NB4 (cell line): ENCODE results near the gene NFKBIE.

Source experiments
- DNase-seq: peaks from one replicate; pipeline ENCODE4 v3.0.0; 2010; ENCODE audit warnings: low read depth
- H3K4me3 ChIP-seq: one replicate; pipeline ENCODE4 v1.5.1; 2011; ENCODE audit warnings: mild to moderate bottlenecking, low read depth, low read length, moderate library complexity
- MYC ChIP-seq: IDR thresholded peaks from 2 replicates; pipeline ENCODE4 v1.6.1; 2011; ENCODE audit warnings: low read depth, low read length
- POLR2A ChIP-seq: IDR thresholded peaks from 2 replicates; pipeline ENCODE4 v1.6.1; 2011; ENCODE audit warnings: mild to moderate bottlenecking; ENCODE audit not compliant: insufficient read length; ENCODE audit errors: extremely low read depth
- TF ChIP-seq, protein P1 (sequence below): IDR thresholded peaks from 2 replicates; pipeline ENCODE4 v1.6.1; 2011; ENCODE audit warnings: low read depth, low read length
- TF ChIP-seq, protein P2 (sequence below): IDR thresholded peaks from one replicate; pipeline ENCODE4 v1.5.1; 2012; ENCODE audit warnings: low read depth, low read length

The NFKBIE gene

DNA sequence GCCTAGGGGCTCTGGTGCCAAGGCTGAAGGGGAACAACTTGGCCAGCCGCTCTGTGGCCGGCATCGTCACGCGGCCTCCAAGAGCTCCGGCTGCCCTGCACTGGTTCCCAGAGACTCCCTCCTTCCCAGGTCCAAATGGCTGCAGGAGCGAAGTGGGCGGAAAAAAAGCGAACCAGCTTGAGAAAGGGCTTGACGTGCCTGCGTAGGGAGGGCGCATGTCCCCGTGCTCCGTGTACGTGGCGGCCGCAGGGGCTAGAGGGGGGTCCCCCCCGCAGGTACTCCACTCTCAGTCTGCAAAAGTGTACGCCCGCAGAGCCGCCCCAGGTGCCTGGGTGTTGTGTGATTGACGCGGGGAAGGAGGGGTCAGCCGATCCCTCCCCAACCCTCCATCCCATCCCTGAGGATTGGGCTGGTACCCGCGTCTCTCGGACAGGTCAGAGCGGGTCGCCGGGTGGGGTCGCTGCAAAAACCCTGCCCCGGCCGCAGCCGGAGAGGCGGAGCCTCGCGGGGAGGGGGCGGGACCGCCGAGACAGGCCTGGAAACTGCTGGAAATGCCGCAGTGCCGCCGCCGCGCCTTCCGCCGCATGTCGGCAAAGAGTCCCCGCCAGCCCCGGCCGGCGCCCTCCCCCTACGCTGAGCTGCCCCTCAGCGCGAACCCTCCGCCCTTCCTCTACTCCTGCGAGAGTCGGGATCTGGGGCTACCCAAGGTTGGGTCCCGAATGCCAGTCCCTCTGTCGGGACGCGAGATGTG is 19.3 kb downstream of the NFKBIE start:
- DNase-seq = peak; percentile 86
- H3K4me3 ChIP-seq = peak overlapping the region; percentile 99
- TF ChIP-seq, protein P1, sequence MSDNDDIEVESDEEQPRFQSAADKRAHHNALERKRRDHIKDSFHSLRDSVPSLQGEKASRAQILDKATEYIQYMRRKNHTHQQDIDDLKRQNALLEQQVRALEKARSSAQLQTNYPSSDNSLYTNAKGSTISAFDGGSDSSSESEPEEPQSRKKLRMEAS = no peak
- peak; percentile 72 for TF ChIP-seq MYC
- TF ChIP-seq POLR2A = no peak
- TF ChIP-seq, protein P2, sequence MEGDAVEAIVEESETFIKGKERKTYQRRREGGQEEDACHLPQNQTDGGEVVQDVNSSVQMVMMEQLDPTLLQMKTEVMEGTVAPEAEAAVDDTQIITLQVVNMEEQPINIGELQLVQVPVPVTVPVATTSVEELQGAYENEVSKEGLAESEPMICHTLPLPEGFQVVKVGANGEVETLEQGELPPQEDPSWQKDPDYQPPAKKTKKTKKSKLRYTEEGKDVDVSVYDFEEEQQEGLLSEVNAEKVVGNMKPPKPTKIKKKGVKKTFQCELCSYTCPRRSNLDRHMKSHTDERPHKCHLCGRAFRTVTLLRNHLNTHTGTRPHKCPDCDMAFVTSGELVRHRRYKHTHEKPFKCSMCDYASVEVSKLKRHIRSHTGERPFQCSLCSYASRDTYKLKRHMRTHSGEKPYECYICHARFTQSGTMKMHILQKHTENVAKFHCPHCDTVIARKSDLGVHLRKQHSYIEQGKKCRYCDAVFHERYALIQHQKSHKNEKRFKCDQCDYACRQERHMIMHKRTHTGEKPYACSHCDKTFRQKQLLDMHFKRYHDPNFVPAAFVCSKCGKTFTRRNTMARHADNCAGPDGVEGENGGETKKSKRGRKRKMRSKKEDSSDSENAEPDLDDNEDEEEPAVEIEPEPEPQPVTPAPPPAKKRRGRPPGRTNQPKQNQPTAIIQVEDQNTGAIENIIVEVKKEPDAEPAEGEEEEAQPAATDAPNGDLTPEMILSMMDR = peak; percentile 26

DNA sequence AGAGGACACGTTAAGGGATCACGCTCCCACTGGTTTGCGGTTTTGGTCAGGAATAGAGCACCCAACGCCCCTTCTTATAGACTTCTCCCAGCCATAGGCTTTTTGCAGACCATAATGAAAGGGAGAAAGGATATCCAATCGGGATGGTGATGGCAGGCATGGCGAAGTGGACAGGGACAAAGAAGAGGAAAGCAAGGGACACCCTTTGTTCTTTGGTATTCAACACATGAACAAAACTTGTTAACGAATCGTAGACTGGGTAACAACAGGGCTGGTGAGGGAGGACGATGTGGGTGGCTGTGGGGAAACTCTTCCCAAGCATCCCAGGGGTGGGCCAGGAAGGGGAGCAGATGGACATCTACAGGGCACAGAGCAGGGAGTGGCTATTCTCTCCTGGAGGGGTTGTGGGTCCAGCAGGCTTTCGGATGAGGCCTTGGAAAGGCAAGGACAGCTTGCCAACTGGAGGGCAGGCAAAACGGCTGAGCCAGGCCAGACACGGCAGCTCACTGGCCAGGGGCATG is 19.9 kb downstream of the NFKBIE start:
- no peak for DNase-seq
- TF ChIP-seq MYC (no peak), POLR2A (no peak)
- TF ChIP-seq, protein P1 = no peak
- TF ChIP-seq, protein P2 = no peak
- H3K4me3 ChIP-seq = no peak overlapping the region

DNA sequence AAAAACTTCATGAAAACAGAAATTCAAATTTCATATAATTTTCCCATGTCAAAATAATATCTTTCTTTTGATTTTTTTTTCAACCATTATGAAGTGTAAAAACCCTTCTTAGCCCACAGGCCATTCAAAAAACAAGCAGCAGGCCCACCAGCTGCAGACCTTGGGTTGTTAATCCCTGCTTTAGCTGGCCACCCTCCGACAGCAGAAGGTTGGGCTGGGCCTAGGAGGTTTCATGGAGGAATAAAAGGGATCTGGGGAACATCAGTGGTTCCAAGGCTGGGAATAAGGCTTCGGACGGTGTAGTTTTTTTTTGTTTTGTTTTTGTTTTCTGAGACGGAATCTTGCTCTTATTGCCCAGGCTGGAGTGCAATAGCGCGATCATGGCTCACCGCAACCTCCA is 22.0 kb downstream of the NFKBIE start:
- no peak for DNase-seq
- no peak for TF ChIP-seq MYC
- TF ChIP-seq, protein P1 = no peak
- TF ChIP-seq, protein P2 = no peak
- no peak for TF ChIP-seq POLR2A
- H3K4me3 ChIP-seq = no peak overlapping the region

DNA sequence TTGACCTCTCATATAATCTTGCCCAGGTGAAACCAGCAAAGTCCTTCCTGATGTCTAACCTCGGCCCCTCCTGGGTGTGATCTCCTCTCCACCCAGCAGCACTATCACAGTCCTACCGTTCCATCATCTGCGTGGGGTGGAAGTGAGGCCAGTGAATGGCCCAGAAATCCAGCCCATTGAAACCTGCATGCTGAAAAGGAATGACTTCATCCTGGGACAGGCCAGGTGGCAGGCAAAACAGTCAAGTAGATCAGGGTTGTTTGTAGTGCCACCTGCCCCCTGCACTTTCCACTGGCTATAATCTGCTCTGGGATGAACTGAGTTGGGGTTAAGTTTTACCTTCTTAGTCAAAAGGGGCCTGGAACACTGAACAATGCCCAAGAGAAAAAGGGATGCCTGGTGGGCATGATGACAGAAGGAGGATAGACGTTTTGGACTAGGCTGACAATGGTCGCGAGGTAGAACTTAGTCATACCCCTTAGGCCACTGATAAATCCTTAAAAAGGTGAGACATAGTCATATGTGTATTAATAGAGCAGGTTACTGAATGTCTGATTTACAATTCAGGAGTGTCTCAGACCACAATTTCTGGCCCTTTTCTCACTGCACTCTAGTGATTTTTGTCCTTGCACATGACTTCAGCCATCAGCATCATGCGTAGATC is 26.5 kb downstream of the NFKBIE start:
- no peak for DNase-seq
- H3K4me3 ChIP-seq = no peak overlapping the region
- TF ChIP-seq POLR2A = no peak
- TF ChIP-seq, protein P1 = no peak
- no peak for TF ChIP-seq MYC
- TF ChIP-seq, protein P2 = no peak

DNA sequence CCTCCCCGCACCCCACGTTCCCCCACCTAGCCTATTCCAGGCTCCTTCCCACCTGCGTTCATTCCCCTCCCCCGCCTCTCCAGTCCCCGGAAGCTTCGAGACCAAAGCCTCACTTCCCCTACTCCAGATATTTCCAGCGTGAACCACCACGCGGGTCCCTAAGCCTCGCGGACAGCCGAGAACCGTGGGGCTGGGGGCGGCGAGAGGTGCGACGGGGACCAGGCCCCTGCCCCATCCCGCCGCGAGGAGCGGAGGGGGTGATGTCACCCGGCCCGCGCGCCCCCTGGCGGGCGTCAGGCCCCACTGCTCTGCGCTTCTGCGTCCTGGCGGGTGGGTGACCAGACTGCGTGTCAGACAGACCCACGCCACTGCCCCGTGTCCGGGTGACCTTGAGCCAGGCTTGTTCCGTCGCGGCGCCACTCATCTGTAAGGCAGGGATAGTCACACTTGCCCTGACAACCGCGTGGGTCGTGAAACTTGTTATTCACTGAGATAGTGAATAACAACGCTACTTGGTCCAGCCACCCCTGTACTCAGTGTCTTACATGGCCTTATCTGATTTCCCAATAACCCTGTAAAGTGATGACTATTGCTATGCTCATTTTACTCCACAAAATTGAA is 27.4 kb downstream of the NFKBIE start:
- peak overlapping the region; percentile 45 for H3K4me3 ChIP-seq
- peak; percentile 79 for DNase-seq
- no peak for TF ChIP-seq MYC
- TF ChIP-seq, protein P2 = peak; percentile 90
- TF ChIP-seq, protein P1 = peak; percentile 32; the same call in 1 of the 2 replicates
- TF ChIP-seq POLR2A = peak; percentile 25
